ENCODE results near the gene FILIP1.

Gene FILIP1

GRCh38 chr6:75421316-75422023, 72.1 kb downstream of the FILIP1 start:
- no peak for DNase-seq (ENCODE audit: low read depth, low spot score)
- TF ChIP-seq CTCF (IDR thresholded peaks at IDR 0.05; ENCODE audit: low read depth, low read length), result no peak
- H3K4me3 ChIP-seq (ENCODE audit: low read depth, low read length), result no peak overlapping the region
- in situ Hi-C loops (cut with HindIII; ENCODE audit: low sequenced_read_pairs), result no loop called here

GRCh38 chr6:75419980-75420379, 73.6 kb downstream of the FILIP1 start:
- H3K4me3 ChIP-seq (ENCODE audit: low read depth, low read length), result no peak overlapping the region
- TF ChIP-seq CTCF (IDR thresholded peaks at IDR 0.05; ENCODE audit: low read depth, low read length), result no peak
- in situ Hi-C loops (cut with HindIII; ENCODE audit: low sequenced_read_pairs), result no loop called here
- DNase-seq (ENCODE audit: low read depth, low spot score), result no peak

GRCh38 chr6:75419416-75419815, 74.2 kb downstream of the FILIP1 start:
- no peak overlapping the region for H3K4me3 ChIP-seq (ENCODE audit: low read depth, low read length)
- no peak for TF ChIP-seq CTCF (IDR thresholded peaks at IDR 0.05; ENCODE audit: low read depth, low read length)
- DNase-seq (ENCODE audit: low read depth, low spot score), result no peak
- in situ Hi-C loops (cut with HindIII; ENCODE audit: low sequenced_read_pairs), result no loop called here

DNA sequence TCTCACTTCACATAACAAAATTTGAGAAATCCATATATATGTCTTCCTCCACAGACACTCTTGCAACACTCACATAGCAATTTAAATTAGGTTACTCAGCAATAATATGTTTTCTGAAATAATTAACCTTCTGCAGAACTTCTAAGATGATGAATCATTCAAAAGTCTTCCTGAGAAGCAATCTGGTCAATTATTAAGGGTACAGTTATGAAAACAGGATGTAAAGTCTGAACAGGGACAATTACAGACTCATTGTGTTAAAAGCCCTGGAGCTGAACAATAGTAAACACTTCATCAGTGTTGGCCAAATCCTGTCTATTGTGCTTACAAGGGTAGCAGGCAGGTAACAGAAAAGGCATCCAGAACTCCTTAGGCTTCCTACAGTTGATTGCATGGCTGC, 75.4 kb downstream of the FILIP1 start:
- no peak for TF ChIP-seq CTCF (IDR thresholded peaks at IDR 0.05; ENCODE audit: low read depth, low read length)
- DNase-seq (ENCODE audit: low read depth, low spot score), result no peak
- H3K4me3 ChIP-seq (ENCODE audit: low read depth, low read length), result no peak overlapping the region
- in situ Hi-C loops (cut with HindIII; ENCODE audit: low sequenced_read_pairs), result no loop called here

GRCh38 chr6:75416443-75416842, 77.2 kb downstream of the FILIP1 start:
- in situ Hi-C loops (cut with HindIII; ENCODE audit: low sequenced_read_pairs), result no loop called here
- no peak for DNase-seq (ENCODE audit: low read depth, low spot score)
- H3K4me3 ChIP-seq (ENCODE audit: low read depth, low read length), result no peak overlapping the region
- TF ChIP-seq CTCF (IDR thresholded peaks at IDR 0.05; ENCODE audit: low read depth, low read length), result no peak

GRCh38 chr6:75415804-75416203, 77.8 kb downstream of the FILIP1 start:
- no peak overlapping the region for H3K4me3 ChIP-seq (ENCODE audit: low read depth, low read length)
- in situ Hi-C loops (cut with HindIII; ENCODE audit: low sequenced_read_pairs), result no loop called here
- TF ChIP-seq CTCF (IDR thresholded peaks at IDR 0.05; ENCODE audit: low read depth, low read length), result no peak
- DNase-seq (ENCODE audit: low read depth, low spot score), result no peak

All from astrocyte of the spinal cord (primary cell).